ENCODE measurements around the gene SPACA5.

GRCh38 chrX:48030237-48030636, 23.4 kb downstream of the SPACA5 start:
- TF ChIP-seq CTCF (IDR thresholded peaks at IDR 0.05; ENCODE audit: poor library complexity) (no peak), EZH2 (IDR thresholded peaks at IDR 0.05; ENCODE audit: borderline replicate concordance) (no peak), EZH2phosphoT487 (IDR thresholded peaks at IDR 0.05; ENCODE audit: low read depth, severe bottlenecking, unreplicated experiment) (no peak)
